Activated naive CD8-positive, alpha-beta T cell treated with anti-CD3 and anti-CD28 coated beads, Interleukin-2, amount 50 U/mL, for 16 hours (primary cell): Measurements from ENCODE around the gene PKN2.
"Not testable (repeated sequence)": the region's sequence is repeated elsewhere in the genome, so short reads cannot be mapped to it uniquely, and the experiment has no call there.

ENCODE experiments used
- DNase-seq: peaks from one replicate; pipeline ENCODE4 v3.0.0-alpha.2; 2020; ENCODE audit warnings: low read depth, low spot score

The PKN2 gene

DNA sequence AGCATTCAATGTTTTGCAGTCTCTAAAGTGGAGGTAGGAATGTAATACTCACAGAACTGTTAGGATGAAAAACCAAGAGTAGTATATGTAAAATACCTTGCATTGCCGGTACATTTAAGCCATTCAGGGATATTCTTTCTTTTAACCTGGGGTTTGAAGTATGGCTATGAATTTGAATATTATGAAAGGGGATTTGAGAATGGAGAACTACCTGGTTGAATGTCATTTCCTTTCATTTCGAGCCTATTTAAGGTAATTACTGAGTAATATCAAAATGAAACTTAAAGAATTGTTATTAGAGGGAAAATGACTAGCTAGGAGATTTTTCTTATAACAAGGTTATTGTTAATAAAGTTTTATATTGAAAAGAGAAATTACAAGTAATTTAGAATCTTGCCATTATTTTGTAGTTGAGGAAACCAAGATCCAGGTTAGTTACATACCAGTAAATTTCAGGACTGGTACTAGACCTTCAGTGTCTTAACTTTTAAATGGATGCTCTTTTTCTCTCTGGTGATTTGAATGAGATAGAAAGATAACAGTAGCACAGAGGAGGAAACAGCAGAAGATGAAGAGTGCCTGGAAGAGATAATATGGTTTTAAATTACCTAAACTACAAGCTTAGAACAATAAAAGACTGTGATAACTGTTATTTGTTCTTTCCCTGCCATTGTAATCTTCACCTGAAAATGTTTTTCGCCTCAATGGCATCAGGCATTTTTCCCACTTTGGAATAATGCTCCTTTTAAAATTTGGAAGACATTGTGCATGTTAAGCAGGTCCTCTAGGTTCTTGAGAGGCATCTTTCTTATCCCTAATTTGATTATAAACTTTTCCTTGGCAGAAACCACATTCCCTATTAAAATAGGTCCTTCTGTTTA, 103.2 kb downstream of the PKN2 start:
- DNase-seq, result no peak

DNA sequence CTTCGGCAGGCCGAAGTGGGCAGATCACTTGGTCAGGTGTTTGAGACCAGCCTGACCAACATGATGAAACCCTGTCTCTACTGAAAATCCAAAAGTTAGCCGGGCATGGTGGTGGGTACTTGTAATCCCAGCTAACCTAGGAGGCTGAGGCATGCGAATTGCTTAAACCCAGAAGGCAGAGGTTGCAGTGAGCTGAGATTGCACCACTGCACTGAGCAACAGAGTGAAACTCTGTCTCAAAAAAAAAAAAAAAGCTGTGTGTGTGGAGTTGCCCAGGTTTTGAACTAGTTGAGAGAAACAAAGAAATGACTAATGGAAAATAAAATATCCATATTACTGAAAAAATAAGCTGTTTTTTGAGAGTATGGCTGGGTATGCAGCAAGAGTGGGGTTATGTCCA, 107.1 kb downstream of the PKN2 start:
- DNase-seq, result no peak

DNA sequence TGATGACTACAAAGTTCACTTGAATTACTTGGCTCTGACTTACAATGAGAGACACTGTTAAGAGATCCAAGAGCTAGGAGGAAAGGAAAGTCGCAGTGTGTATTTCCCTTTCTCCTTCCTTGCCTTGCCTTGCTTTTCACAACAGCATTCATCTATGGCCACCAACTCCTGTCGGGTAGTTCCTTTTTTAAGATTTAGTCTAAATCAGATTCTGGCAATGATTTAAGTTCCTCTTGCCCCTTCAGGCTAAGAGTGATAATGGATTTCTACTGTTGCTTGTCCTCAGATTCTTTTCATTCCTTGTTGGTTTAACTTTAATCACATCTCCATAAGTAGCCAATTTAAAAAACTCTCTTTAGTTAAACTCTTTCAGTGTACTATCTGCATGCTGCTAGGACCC, 115.4 kb downstream of the PKN2 start:
- no peak for DNase-seq

DNA sequence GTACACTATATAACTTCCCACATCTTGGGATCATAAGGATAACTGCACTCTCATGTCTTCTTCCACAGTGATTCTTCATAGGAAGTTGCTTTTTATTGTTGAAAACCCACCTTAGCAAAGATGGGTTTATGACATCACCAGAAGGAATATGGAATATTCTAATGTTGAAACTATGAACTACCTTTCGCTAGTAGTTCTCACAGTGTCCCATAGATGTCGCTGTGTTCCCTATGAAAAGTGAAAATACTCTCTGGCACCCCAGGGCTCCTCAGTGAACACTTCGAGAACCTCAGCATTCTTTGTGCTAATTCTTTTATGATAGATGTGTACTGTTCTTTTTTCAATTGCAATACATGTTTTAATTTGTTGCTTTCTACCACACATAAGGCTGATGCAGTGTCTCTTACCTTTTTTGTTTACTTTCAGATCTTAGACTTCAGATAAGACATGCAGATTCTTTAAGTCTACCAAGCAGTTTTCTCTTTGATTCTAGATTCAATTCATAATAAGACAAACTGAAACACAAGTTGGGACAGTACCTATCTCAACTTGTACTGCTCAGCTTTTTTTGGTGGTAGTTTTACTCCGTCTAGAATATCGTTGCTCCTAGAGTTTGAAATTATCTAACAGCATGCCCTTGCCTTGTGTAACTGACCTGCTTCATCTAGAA, 116.4 kb downstream of the PKN2 start:
- DNase-seq, result no peak

DNA sequence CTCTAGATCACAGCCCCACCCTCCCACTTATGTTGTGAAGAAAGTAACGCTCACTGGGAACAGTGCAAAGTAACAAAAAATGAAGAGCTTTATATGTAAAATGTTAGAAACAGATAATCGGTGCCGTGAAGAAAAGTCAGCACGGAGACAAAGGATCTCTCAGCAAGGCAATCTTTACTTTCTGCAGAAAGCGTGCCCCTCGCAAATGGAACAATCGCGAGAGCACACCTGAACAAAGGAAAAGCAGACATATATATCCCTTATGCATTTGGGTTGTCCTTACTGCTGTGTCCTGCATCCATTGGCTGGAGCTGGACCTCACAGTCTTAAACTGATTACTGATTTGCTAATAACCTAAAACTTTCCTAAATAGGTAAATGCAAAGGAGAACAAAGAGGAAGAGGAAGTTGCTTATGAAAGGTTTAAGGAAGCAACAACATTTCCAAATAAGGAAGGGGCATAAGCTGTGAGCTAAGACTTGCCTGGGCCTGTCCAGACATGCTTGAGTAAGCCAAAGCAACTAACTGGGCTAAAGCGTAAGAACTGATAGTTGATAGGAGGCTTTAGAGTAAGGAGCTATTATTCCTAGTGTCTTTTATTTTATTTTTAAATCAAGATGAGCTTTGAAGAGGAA, 117.6 kb downstream of the PKN2 start:
- DNase-seq, result no peak

DNA sequence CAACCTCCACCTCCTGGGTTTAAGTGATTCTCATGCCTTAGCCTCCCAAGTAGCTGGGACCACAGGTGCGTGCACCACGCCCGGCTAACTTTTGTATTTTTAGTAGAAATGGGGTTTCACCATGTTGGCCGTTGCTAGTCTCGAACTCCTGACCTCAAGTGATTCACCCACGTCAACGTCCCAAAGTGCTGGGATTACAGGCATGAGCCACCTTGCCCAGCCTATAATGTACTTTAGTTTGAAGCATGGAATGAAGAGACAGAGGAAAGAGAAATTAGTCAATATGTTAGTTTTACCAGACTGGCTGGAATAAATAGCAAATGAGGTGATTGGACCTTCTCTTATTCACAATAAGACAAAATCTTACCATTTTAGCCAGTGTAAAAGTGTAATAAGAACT, 118.3 kb downstream of the PKN2 start:
- no peak for DNase-seq

DNA sequence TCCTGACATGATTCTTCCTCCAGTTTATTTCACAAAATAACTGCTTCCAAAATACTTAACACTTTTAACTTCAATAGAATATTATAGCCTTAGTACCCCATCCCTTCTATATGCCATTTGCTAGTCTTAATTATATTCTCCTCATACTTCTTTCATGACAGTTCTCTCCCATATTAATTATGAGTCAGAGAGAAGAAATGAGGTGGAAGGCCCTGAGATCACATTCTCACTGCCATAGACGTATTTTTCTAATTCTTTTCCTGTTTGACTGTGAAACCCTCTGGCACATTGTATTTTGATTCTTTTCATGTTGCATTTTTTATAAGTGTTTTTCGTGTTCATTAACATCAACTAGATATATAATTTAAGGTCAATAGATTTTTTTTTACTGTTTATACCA, 118.9 kb downstream of the PKN2 start:
- DNase-seq, result no peak

DNA sequence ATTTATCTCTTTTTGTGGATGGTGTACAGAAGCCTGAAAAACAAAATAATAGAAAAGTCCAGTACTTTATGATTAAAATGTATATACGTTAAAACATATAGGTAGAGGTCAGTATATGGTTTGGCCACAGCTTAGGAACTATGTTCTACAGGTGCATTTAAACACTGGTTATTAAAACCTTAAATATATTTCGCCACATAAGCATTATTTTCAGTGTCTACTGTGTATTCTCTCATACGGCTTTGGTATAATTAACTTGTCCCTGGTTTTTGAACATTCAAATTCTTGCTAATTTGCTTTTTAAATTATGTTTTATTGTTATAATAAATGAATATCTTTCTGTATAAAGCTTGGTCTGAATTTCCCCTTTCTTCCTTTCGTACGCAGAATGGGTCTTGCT, 119.4 kb downstream of the PKN2 start:
- no peak for DNase-seq

DNA sequence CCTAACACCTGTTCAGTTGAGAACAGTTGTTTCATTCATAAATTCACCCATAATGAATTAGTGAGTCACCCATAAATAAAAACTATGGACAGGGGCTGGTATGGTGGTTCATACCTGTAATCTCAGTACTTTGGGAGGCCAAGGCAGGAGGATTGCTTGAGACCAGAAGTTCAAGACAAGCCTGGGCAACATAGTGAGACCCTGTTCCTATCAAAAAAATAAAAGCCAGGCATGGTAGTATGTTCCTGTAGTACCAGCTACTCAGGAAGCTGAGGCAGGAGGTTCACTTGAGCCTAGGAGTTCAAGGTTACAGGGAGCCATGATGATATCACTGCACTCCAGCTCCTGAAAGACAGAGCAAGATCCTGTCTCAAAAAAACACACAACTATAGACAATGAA, 128.3 kb downstream of the PKN2 start:
- DNase-seq, result no peak

DNA sequence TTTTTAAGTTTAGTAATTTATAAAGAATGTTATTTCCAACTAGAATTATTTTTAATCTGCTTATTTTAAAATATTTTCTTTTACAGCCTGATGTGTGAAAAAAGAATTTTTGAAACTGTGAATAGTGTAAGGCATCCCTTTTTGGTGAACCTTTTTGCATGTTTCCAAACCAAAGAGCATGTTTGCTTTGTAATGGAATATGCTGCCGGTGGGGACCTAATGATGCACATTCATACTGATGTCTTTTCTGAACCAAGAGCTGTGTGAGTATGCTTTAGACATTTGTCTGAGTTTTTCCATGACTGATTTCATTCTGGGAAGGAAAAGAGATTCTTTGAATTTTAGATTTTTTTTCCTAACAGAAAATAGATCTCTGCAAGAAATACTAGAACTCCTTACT, 129.4 kb downstream of the PKN2 start:
- no peak for DNase-seq

DNA sequence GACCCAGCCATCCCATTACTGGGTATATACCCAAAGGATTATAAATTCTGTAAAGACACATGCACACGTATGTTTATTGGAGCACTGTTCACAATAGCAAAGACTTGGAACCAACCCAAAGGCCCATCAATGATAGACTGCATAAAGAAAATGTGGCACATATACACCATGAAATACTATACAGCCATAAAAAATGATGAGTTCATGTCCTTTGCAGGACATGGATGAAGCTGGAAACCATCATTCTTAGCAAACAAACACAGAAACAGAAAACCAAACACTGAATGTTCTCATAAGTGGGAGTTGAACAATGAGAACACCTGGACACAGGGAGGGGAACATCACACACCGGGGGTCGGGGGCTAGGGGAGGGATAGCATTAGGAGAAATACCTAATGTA, 135.6 kb downstream of the PKN2 start:
- not testable (repeated sequence) for DNase-seq

DNA sequence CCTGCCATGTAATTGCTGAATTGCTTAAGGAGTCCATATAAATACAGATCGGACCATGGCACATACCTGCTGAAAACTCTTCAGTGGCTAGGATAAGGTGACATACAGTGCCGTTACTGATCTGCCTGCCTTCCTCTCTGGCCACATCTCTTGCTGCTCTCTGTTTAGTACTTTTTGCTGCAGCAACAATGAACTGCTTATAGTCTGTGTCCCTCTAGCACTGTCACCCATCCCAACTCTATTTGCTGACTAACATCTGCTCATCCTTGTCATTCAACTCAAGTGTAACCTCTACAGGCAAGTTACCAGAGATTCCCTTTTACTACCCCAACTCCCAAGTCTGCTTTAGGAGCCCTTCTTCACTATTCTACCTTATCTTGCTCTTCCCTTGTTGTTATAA, 141.6 kb downstream of the PKN2 start:
- DNase-seq, result no peak

DNA sequence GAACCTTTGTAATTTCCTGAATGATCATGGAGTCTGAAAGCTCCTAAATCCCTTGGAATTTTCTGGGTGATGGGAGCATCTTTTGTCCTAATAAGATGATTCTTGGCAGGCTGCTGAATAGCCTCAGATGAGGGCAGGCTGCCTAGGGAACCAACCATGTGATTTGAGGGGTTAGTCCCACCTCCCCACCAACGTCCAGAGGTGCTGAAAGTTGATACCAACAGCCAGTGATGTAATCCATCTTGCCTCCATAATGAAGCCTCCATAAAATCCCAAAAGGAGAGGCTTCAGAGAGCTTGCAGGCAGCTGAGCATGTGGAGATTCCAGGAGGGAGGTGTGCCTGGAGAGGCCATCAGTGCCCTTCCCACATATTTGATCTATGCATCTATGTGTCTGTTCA, 163.6 kb downstream of the PKN2 start:
- no peak for DNase-seq

DNA sequence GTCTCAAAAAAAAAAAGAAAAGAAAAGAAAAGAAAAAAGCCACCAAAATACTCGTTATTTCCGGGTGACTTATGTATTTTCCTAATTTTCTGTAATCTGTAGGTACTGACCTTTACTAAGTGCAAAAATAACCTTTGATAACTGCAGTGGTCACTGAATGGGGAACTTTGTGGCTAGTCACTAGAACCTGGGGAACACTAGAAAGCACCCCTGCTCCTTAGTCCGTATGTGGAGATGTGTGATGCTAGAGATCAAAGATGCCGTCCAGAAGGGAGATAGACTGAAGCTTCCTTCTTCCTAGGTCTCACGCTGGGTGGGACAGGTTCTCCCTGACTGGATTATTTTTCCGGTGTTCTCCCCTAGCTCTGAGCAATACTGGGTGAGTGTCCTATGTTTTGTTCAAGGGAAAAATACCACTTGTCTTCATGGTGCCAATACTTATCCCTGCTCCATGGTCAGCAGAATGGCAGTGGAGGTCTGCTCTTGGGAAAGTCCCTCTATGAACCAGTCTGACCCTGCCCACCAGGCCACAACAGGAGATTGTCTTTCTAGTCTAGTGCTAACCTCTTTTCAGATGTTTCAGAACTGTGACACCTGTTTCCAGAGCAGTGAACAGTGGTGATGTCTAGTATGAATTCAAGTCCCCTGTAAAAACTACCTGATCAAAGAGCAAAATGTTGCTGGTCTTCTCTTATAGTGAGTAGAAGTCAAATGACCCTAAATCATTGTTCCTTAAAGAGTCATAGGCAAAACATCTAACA, 167.4 kb downstream of the PKN2 start:
- no peak for DNase-seq

DNA sequence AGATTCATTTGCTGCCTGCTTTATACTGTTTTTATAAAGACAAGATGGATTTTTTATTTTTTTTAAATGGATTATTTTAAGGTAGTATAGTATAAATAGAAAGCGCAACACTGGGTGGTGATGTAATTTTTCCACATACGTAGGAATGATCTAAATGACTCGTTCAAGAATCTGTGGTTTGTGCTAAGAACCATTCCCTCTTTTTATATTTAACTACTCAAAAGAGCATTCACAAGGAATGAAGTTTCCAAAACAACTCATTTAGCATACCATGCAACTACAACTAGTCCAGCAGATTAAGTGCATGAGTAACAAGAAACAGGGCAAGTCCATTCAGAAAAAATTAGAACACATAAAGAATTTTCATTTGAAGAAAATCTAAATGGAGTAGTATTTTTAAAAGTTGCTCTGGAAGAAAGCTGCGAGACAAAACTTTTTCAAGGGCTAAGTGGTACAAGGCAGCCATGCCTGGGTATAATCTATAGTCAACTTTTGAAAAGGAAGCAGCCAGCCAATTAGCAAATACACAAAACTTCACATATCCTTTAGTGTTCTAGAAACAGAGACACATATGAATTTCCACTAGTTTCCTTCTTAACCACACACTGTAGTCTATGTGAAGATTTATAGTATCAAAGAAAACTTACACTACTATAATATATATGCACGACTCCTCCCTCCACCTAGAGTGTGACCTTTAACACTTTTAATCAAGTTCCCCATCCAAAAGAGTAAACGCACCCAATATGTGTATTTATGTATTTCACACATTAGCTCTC, 183.9 kb downstream of the PKN2 start:
- DNase-seq, result no peak

DNA sequence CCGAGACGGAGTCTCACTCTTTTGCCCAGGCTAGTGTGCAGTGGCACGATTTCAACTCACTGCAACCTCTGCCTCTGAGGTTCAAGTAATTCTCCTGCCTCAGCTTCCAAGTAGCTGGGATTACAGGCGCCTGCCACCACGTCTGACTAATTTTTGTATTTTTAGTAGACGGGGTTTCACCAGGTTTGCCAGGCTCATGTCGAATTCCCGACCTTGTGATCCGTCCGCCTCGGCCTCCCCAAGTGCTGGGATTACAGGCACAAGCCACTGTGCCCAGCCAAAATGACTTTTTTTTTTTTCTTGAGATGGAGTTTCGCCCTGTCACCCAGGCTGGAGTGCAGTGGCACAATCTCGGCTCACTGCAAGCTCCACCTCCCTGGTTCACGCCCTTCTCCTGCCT, 185.6 kb downstream of the PKN2 start:
- not testable (repeated sequence) for DNase-seq

DNA sequence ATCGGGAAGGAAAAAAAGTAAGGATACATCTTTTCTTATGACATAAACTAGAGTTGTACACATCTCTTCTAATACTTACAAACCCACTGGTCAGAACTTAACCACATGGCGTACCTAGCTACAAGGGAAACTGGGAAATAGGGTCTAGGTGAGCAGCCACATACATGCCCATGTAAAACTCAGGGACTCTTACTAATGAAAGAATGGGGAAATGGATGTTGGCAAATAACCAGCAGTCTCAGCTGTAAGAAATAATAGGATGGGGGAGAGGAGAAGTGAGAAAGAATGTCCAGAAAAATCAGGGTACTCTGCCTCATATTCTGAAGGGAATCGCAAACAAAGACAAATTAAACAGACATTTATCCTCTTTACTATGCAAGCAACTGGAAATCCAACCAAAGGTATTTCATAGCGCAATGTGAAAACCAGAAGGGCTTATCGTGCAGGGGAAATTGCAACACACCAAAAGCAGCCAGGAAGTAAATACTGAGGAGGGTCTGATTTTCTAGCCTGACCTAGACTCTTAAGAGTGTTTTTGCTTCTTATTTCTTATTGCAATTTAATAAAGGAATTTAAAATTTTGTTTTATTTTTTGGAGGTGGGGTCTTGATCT, 189.8 kb downstream of the PKN2 start:
- DNase-seq, result no peak

DNA sequence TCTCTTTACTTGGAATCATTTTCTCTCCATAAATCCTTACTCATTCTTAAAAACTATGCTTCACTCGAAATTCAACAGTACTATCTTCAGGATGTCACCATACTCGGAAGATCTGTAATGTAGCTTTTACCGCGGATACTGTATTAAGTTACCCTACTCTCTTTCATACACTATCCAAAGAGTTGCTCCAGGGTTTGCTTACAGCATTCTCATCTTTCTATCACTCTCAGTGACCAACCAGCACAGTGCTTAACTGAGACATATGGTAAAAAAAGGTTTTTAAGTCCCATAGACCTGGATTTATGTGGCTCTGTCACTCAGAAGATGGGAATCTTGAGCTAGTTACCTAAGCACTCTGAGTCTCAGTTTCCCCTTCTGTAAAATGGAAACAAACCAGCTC, 191.5 kb downstream of the PKN2 start:
- no peak for DNase-seq

DNA sequence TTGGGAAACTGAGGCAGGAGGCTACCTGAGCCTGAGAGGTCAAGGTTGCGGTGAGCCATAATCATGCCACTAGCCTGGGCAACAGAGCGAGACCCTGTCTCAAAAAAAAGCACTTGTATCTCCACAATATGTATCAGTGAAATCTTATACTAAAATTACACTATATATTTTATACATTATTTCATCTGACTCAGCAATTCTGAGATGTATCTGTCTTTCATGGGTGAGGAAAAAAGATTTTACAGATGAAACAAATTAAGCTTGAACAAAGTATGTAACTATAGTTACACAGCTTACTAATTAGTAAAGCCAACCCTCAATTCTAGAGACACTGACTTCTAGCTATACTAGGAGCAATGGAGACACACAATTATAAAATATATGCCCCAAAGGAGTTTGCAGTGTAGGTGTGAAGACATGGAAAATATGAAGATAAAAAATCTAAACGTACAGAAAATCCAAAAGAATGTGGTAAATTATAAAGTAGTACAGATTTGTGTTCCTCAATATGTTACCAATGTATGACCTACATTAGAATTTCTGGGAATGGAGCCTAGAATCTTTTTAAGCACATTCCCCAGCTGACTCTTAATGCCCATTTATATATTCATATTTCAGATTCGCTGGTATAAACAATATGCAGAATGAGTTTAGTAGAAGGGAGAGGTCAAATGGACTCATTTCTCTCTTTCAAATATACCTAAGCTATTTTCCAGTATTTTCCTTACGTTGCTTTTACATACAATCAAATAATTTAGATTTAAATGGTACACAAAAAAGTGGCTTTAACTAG, 192.7 kb downstream of the PKN2 start:
- no peak for DNase-seq

DNA sequence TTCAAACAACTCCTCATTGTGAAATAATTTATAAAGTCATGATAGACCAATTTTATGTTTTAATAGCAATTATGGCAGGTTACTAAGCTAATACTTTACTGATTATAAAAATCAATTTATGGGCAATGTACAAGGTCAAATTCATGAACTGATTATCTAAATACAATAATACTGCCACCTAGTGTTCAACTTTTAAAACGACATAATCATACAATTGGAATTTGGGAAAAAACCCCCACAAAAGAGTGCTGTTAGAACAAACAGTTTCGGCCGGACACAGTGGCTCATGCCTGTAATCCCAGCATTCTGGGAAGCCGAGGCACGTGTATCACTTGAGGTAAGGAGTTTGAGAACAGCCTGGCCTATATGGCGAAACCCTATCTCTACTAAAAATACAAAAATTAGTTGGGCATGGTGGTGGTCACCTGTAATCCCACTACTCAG, 193.3 kb downstream of the PKN2 start:
- DNase-seq, result no peak
